WTC11 (cell line): Measurements from ENCODE around the gene KCNMA1. TPM values are rescaled to one million over a fixed set of nuclear protein-coding genes. Genes with fewer than 3 reads are reported as not detected.

Experiments
- ATAC-seq: fragments of 200-7000 bp; cut with Tn5 transposase; 2 replicates; pipeline ENCODE4 v1.10.0; 2021; ENCODE audit warnings: mild to moderate bottlenecking, moderate library complexity
- CTCF ChIA-PET: fragments of 300-600 bp; sonication (Branson Sonifier 250); formaldehyde crosslinking; loops from one replicate; lab custom pipeline; 2021; ENCODE audit warnings: antibody characterized with exemption; lab: Charles Lee
- POLR2A ChIA-PET: fragments of 350-600 bp; sonication (Branson Sonifier 250); formaldehyde crosslinking; loops from one replicate; lab custom pipeline; 2021; ENCODE audit warnings: antibody characterized with exemption; lab: Charles Lee
- DNase-seq: peaks from one replicate; pipeline ENCODE4 v3.0.0; 2021; ENCODE audit warnings: low spot score
- H3K27ac Mint-ChIP-seq: 2 replicates; pipeline ENCODE4 v1.8.0; 2021; ENCODE audit warnings: mixed read lengths
- H3K27me3 Mint-ChIP-seq: 2 replicates; pipeline ENCODE4 v1.8.0; 2021; ENCODE audit warnings: low read depth, mild to moderate bottlenecking, moderate library complexity, mixed read lengths
- H3K36me3 Mint-ChIP-seq: 2 replicates; pipeline ENCODE4 v1.8.0; 2021; ENCODE audit warnings: mixed read lengths
- H3K4me1 Mint-ChIP-seq: 2 replicates; pipeline ENCODE4 v1.8.0; 2022; ENCODE audit warnings: mixed read lengths
- H3K4me3 Mint-ChIP-seq: 2 replicates; pipeline ENCODE4 v1.8.0; 2021; ENCODE audit warnings: mild to moderate bottlenecking, moderate library complexity, mixed read lengths
- H3K9me3 Mint-ChIP-seq: 2 replicates; pipeline ENCODE4 v1.8.0; 2021; ENCODE audit warnings: mixed read lengths
- ATF1 ChIP-seq: sonication (generic); formaldehyde crosslinking; IDR thresholded peaks from 2 replicates; pipeline ENCODE4 v1.8.1; 2023; ENCODE audit warnings: mild to moderate bottlenecking, moderate library complexity, missing genetic modification reagents
- CBFB ChIP-seq: sonication (generic); formaldehyde crosslinking; IDR thresholded peaks from 2 replicates; pipeline ENCODE4 v1.8.1; 2022; ENCODE audit warnings: mild to moderate bottlenecking, low read depth, missing genetic modification reagents
- CREM ChIP-seq: sonication (generic); formaldehyde crosslinking; IDR thresholded peaks from 2 replicates; pipeline ENCODE4 v1.8.1; 2022; ENCODE audit warnings: mild to moderate bottlenecking, missing genetic modification reagents, moderate library complexity
- ESRRA ChIP-seq: sonication (generic); formaldehyde crosslinking; IDR thresholded peaks from 2 replicates; pipeline ENCODE4 v1.8.1; 2022; ENCODE audit warnings: mild to moderate bottlenecking, missing genetic modification reagents, borderline replicate concordance
- FOXJ3 ChIP-seq: sonication (generic); formaldehyde crosslinking; IDR thresholded peaks from 2 replicates; pipeline ENCODE4 v1.9.0; 2021; ENCODE audit warnings: missing genetic modification reagents, mild to moderate bottlenecking, borderline replicate concordance
- FOXP1 ChIP-seq: sonication (generic); formaldehyde crosslinking; IDR thresholded peaks from 2 replicates; pipeline ENCODE4 v1.8.0; 2022; ENCODE audit warnings: missing genetic modification reagents, mild to moderate bottlenecking, moderate library complexity, borderline replicate concordance
- GRHL2 ChIP-seq: fragments of 250-450 bp; sonication (Bioruptor Pico); IDR thresholded peaks from 2 replicates; pipeline ENCODE4 v1.8.0; 2022; ENCODE audit warnings: mild to moderate bottlenecking, moderate library complexity; ENCODE audit not compliant: insufficient replicate concordance, severe bottlenecking
- GTF2I ChIP-seq: fragments of 250-450 bp; sonication (Bioruptor Pico); conservative IDR thresholded peaks from 2 replicates; pipeline ENCODE4 v1.4.0; 2021; ENCODE audit warnings: mild to moderate bottlenecking
- JUN ChIP-seq: sonication (generic); formaldehyde crosslinking; IDR thresholded peaks from 2 replicates; pipeline ENCODE4 v1.8.0; 2023; ENCODE audit warnings: mild to moderate bottlenecking, missing genetic modification reagents
- MYBL2 ChIP-seq: sonication (generic); formaldehyde crosslinking; IDR thresholded peaks from 2 replicates; pipeline ENCODE4 v1.8.1; 2023; ENCODE audit warnings: mild to moderate bottlenecking, moderate library complexity, missing genetic modification reagents
- NFATC4 ChIP-seq: fragments of 250-450 bp; sonication (Bioruptor Pico); IDR thresholded peaks from 2 replicates; pipeline ENCODE4 v1.9.0; 2021; ENCODE audit warnings: mild to moderate bottlenecking
- NFYB ChIP-seq: sonication (generic); formaldehyde crosslinking; conservative IDR thresholded peaks from 2 replicates; pipeline ENCODE4 v1.8.0; 2022; ENCODE audit warnings: low read depth, missing genetic modification reagents
- SMAD3 ChIP-seq: sonication (generic); formaldehyde crosslinking; IDR thresholded peaks from 2 replicates; pipeline ENCODE4 v1.8.0; 2022; ENCODE audit warnings: missing genetic modification reagents, mild to moderate bottlenecking, borderline replicate concordance
- SOX15 ChIP-seq: fragments of 250-450 bp; sonication (Bioruptor Pico); IDR thresholded peaks from 2 replicates; pipeline ENCODE4 v1.9.0; 2021; ENCODE audit warnings: mild to moderate bottlenecking
- TEAD1 ChIP-seq: sonication (generic); formaldehyde crosslinking; IDR thresholded peaks from 2 replicates; pipeline ENCODE4 v1.8.0; 2022; ENCODE audit warnings: mild to moderate bottlenecking, missing genetic modification reagents
- TEAD4 ChIP-seq: sonication (generic); formaldehyde crosslinking; IDR thresholded peaks from 2 replicates; pipeline ENCODE4 v1.8.0; 2022; ENCODE audit warnings: mild to moderate bottlenecking, missing genetic modification reagents
- ZNF138 ChIP-seq: sonication (generic); formaldehyde crosslinking; conservative IDR thresholded peaks from 2 replicates; pipeline ENCODE4 v1.8.1; 2022; ENCODE audit warnings: mild to moderate bottlenecking, moderate library complexity, missing genetic modification reagents
- ZNF416 ChIP-seq: fragments of 250-450 bp; sonication (Bioruptor Pico); IDR thresholded peaks from 2 replicates; pipeline ENCODE4 v1.9.0; 2021; ENCODE audit warnings: mild to moderate bottlenecking, inconsistent platforms
- total RNA-seq: library from RNA; stranded (reverse); gene quantifications from 3 replicates; pipeline ENCODE4 v1.2.3, GENCODE V29; 2021
- TF ChIP-seq, protein P1 (sequence below): sonication (generic); formaldehyde crosslinking; IDR thresholded peaks from 2 replicates; pipeline ENCODE4 v1.8.0; 2022; ENCODE audit warnings: mild to moderate bottlenecking, missing genetic modification reagents
- TF ChIP-seq, protein P2 (sequence below): sonication (generic); formaldehyde crosslinking; IDR thresholded peaks from 2 replicates; pipeline ENCODE4 v1.8.1; 2023; ENCODE audit warnings: mild to moderate bottlenecking, moderate library complexity, missing genetic modification reagents
- TF ChIP-seq, protein P3 (sequence below): sonication (generic); formaldehyde crosslinking; conservative IDR thresholded peaks from 2 replicates; pipeline ENCODE4 v1.8.1; 2022; ENCODE audit warnings: mild to moderate bottlenecking, missing genetic modification reagents
- TF ChIP-seq, protein P4 (sequence below): sonication (generic); formaldehyde crosslinking; conservative IDR thresholded peaks from 2 replicates; pipeline ENCODE4 v1.8.1; 2023; ENCODE audit warnings: mild to moderate bottlenecking, low read depth, missing genetic modification reagents, moderate library complexity
- TF ChIP-seq, protein P5 (sequence below): sonication (generic); formaldehyde crosslinking; IDR thresholded peaks from 2 replicates; pipeline ENCODE4 v1.8.1; 2022; ENCODE audit warnings: missing genetic modification reagents, borderline replicate concordance

The KCNMA1 gene
- total RNA-seq, 1 experiment from 2014 or later: 7.3 TPM

DNA sequence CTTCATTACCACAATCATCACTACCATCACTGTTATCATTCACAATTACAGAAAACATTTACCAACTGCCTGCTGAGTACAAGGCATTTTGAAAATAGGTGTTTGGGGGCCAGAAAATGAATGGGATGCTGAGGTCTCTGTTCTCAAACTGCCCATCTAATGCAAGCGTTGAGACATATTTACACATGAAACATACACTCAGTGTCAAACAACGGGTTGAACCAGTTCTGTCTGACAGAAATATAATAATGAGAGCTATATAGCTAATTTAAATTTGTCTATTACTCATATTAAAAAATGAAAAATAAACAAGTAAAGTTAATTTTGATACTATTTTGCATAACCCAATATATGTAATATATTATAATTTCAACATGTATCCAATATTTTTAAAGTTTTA lies 303.1 kb downstream of the KCNMA1 start:
- H3K4me3 Mint-ChIP-seq: no peak overlapping the region
- TF ChIP-seq, protein P1, sequence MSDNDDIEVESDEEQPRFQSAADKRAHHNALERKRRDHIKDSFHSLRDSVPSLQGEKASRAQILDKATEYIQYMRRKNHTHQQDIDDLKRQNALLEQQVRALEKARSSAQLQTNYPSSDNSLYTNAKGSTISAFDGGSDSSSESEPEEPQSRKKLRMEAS (CRISPR knock-in tag): no peak
- ChIA-PET CTCF (no interaction called here), POLR2A (no interaction called here)
- H3K27ac Mint-ChIP-seq: no peak overlapping the region
- H3K4me1 Mint-ChIP-seq: no peaks in the 10 kb centered on the region
- DNase-seq: no peak
- H3K36me3 Mint-ChIP-seq: peaks cover 1% of the 10 kb centered on the region; the same call in 1 of the 2 replicates
- H3K27me3 Mint-ChIP-seq: peaks cover 3% of the 10 kb centered on the region
- peaks cover 5% of the 10 kb centered on the region for H3K9me3 Mint-ChIP-seq
- no peak for ATAC-seq

DNA sequence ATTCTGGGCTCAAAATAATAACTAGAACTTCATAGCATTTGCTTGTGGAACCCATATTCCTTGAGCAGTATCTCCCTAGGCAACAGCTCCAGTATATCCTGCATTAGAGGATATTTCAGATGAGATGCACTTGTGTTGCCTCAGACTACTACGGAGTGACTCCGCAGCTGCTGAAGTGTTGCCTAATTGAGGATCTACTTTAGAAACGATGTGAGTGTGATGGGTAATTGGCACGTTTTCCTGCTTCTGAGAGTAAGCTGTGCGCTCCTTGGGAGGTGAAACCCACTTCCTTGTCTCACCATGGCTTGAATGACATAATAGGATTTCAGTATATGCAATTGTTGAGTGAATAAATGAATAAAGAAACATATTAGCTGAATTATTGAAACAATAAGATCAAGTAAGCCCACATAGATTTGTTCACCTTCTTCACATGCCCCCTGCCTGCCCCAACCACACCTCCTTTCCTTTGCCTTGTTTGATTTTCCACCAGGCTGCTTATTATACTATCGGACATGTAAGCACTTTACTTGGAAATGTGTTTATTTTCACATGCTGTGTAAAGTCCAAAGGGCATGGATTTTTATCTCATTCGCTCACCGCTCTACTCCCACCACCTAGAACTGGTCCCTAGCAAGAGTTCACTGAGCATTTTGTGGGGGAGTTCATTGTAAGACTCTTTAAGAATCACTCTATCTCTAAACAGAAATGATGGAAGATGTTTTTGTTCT lies 303.8 kb downstream of the KCNMA1 start:
- CTCF ChIA-PET: no interaction called here

DNA sequence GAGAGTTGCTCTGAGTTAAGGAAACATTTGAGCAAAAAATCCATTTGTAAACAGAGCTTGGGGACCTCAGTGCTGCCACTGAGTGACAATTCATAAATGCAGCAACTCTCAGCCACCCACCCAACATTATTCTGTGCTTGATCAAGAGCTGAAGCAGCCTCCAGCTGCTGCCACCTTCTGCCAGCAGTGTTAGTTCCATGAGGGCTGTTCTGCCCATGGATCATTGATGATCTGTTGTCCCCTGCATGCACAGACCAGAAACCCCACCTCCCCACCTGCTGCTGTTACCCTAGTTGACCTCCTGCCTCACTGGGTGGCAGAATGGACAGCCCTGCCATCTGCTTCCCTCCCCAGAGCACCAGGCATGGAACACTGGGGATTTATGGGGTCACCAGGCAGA lies 305.4 kb downstream of the KCNMA1 start:
- no peaks in the 10 kb centered on the region for H3K36me3 Mint-ChIP-seq
- ChIA-PET POLR2A (no interaction called here), CTCF (interaction anchor here (0.6 to 1.2 kb wide), 3 partner anchors 18 to 166 kb away, joined by 3 read pairs; no protein-coding TSS in a partner anchor)
- no peak for DNase-seq
- TF ChIP-seq CREM (CRISPR knock-in tag): no peak
- TF ChIP-seq ATF1 (CRISPR knock-in tag): no peak
- TF ChIP-seq GTF2I (CRISPR knock-in tag): no peak
- no peak for TF ChIP-seq ZNF416 (CRISPR knock-in tag)
- TF ChIP-seq, protein P2, sequence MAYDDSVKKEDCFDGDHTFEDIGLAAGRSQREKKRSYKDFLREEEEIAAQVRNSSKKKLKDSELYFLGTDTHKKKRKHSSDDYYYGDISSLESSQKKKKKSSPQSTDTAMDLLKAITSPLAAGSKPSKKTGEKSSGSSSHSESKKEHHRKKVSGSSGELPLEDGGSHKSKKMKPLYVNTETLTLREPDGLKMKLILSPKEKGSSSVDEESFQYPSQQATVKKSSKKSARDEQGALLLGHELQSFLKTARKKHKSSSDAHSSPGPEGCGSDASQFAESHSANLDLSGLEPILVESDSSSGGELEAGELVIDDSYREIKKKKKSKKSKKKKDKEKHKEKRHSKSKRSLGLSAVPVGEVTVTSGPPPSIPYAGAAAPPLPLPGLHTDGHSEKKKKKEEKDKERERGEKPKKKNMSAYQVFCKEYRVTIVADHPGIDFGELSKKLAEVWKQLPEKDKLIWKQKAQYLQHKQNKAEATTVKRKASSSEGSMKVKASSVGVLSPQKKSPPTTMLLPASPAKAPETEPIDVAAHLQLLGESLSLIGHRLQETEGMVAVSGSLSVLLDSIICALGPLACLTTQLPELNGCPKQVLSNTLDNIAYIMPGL: no peak
- TF ChIP-seq, protein P3, sequence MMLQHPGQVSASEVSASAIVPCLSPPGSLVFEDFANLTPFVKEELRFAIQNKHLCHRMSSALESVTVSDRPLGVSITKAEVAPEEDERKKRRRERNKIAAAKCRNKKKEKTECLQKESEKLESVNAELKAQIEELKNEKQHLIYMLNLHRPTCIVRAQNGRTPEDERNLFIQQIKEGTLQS (CRISPR knock-in tag): no peak
- TF ChIP-seq FOXJ3 (CRISPR knock-in tag): no peak
- no peak for TF ChIP-seq SOX15 (CRISPR knock-in tag)
- TF ChIP-seq JUN: no peak
- TF ChIP-seq ESRRA: no peak
- no peaks in the 10 kb centered on the region for H3K4me1 Mint-ChIP-seq
- no peaks in the 10 kb centered on the region for H3K27me3 Mint-ChIP-seq
- H3K4me3 Mint-ChIP-seq: no peak overlapping the region
- no peaks in the 10 kb centered on the region for H3K9me3 Mint-ChIP-seq
- ATAC-seq: no peak
- H3K27ac Mint-ChIP-seq: no peak overlapping the region

More for the DNA sequence above, 303.8 kb downstream of the KCNMA1 start:
- Mint-ChIP-seq H3K27me3 (no peaks in the 10 kb centered on the region; the same call in 1 of the 2 replicates), H3K36me3 (no peaks in the 10 kb centered on the region), H3K9me3 (no peaks in the 10 kb centered on the region), H3K27ac (no peak overlapping the region), H3K4me1 (no peaks in the 10 kb centered on the region), H3K4me3 (no peak overlapping the region)
- POLR2A ChIA-PET: interaction anchor here (0.7 kb wide), 1 partner anchor 14 kb away, joined by 4 read pairs; no protein-coding TSS in a partner anchor
- DNase-seq (no peak), ATAC-seq (no peak)
- TF ChIP-seq CBFB (CRISPR knock-in tag) (no peak), TEAD4 (CRISPR knock-in tag) (no peak), NFYB (CRISPR knock-in tag) (no peak), ZNF416 (CRISPR knock-in tag) (no peak), TEAD1 (CRISPR knock-in tag) (no peak), GRHL2 (CRISPR knock-in tag) (no peak), FOXP1 (CRISPR knock-in tag) (no peak), SMAD3 (CRISPR knock-in tag) (no peak), ZNF138 (CRISPR knock-in tag) (no peak), NFATC4 (CRISPR knock-in tag) (no peak), MYBL2 (no peak), ESRRA (no peak)
- TF ChIP-seq, protein P4, sequence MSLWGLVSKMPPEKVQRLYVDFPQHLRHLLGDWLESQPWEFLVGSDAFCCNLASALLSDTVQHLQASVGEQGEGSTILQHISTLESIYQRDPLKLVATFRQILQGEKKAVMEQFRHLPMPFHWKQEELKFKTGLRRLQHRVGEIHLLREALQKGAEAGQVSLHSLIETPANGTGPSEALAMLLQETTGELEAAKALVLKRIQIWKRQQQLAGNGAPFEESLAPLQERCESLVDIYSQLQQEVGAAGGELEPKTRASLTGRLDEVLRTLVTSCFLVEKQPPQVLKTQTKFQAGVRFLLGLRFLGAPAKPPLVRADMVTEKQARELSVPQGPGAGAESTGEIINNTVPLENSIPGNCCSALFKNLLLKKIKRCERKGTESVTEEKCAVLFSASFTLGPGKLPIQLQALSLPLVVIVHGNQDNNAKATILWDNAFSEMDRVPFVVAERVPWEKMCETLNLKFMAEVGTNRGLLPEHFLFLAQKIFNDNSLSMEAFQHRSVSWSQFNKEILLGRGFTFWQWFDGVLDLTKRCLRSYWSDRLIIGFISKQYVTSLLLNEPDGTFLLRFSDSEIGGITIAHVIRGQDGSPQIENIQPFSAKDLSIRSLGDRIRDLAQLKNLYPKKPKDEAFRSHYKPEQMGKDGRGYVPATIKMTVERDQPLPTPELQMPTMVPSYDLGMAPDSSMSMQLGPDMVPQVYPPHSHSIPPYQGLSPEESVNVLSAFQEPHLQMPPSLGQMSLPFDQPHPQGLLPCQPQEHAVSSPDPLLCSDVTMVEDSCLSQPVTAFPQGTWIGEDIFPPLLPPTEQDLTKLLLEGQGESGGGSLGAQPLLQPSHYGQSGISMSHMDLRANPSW (CRISPR knock-in tag): no peak
- TF ChIP-seq, protein P5, sequence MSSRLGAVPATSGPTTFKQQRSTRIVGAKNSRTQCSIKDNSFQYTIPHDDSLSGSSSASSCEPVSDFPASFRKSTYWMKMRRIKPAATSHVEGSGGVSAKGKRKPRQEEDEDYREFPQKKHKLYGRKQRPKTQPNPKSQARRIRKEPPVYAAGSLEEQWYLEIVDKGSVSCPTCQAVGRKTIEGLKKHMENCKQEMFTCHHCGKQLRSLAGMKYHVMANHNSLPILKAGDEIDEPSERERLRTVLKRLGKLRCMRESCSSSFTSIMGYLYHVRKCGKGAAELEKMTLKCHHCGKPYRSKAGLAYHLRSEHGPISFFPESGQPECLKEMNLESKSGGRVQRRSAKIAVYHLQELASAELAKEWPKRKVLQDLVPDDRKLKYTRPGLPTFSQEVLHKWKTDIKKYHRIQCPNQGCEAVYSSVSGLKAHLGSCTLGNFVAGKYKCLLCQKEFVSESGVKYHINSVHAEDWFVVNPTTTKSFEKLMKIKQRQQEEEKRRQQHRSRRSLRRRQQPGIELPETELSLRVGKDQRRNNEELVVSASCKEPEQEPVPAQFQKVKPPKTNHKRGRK: no peak
- TF ChIP-seq, protein P1 (CRISPR knock-in tag): no peak
